Measurements from ENCODE around the gene HSCB. TPM values are rescaled to one million over a fixed set of nuclear protein-coding genes. Genes with fewer than 3 reads are reported as not detected.
A peak's percentile ranks its signal among the peaks of the same experiment; 100 is the strongest.

HSCB gene
- total and polyA plus RNA-seq, 9 of the 15 experiments (the other 6 are each of a cell fraction or from before 2014, with no cell fraction given): 2.6 to 13.1 (median 8.6) TPM

- TF ChIP-seq MEF2D (tag; conservative IDR thresholded peaks at IDR 0.05; ENCODE audit: low read depth): no peak
- no peak for TF ChIP-seq ARID3B (CRISPR knock-in tag; IDR thresholded peaks at IDR 0.05; ENCODE audit: borderline replicate concordance)
- no peak for TF ChIP-seq NR2F6 (CRISPR knock-in tag; IDR thresholded peaks at IDR 0.05)
- TF ChIP-seq HNRNPUL1 (IDR thresholded peaks at IDR 0.05; ENCODE audit: low read length): no peak
- TF ChIP-seq HDGF (IDR thresholded peaks at IDR 0.05): 0 out of 2 replicates have a peak, but pooled peaks have one; percentile 18
- no peak for TF ChIP-seq DIDO1 (tag; IDR thresholded peaks at IDR 0.05; ENCODE audit: low read depth)
- TF ChIP-seq EP400 (IDR thresholded peaks at IDR 0.05): peak; percentile 69
- no peak for TF ChIP-seq NRF1 (conservative IDR thresholded peaks at IDR 0.05 in 1 of 2, IDR thresholded peaks at IDR 0.05 in 1 of 2)
- TF ChIP-seq MGA (IDR thresholded peaks at IDR 0.05): no peak
- no peak for TF ChIP-seq ZKSCAN8 (CRISPR knock-in tag; IDR thresholded peaks at IDR 0.05)
- no peak for TF ChIP-seq CTCF (IDR thresholded peaks at IDR 0.05 in 2 of 3, conservative IDR thresholded peaks at IDR 0.05 in 1 of 3; ENCODE audit: insufficient read depth in 2 of 3, low read depth in 1 of 3, low read length in 3 of 3)
- no peak for TF ChIP-seq CTBP1 (IDR thresholded peaks at IDR 0.05; ENCODE audit: borderline replicate concordance)
- TF ChIP-seq NR3C1 (CRISPR knock-in tag; IDR thresholded peaks at IDR 0.05): no peak
Measured at GRCh38 chr22:28798810-28799605, 57.2 kb downstream of the HSCB start (continued).

Data from K562 (cell line).